ENCODE data around the gene MEOX1. TPM values are rescaled to one million over a fixed set of nuclear protein-coding genes. Genes with fewer than 3 reads are reported as not detected.

MEOX1 gene
- total and polyA plus RNA-seq, 2 of the 13 experiments (the other 11 are each of a cell fraction or from before 2014, with no cell fraction given) = not detected

- TF ChIP-seq ZBTB49 (CRISPR knock-in tag; IDR thresholded peaks at IDR 0.05; ENCODE audit: borderline replicate concordance) (no peak), ZBTB44 (CRISPR knock-in tag; IDR thresholded peaks at IDR 0.05) (no peak)
Observed at GRCh38 chr17:43615330-43616028, 46.2 kb downstream of the MEOX1 start (continued).

- POLR2A ChIA-PET = no interaction called here
- intact Hi-C loops (cut with micrococcal nuclease; ENCODE audit: unreplicated experiment) = no loop called here
Observed at GRCh38 chr17:43614561-43614960, 47.2 kb downstream of the MEOX1 start.

More at GRCh38 chr17:43614561-43614960, 47.2 kb downstream of the MEOX1 start:
- H3K4me3 ChIP-seq (replicated peaks in 1 of 3; ENCODE audit: insufficient read depth in 1 of 3, low read depth in 2 of 3, low read length in 3 of 3) = no peak overlapping the region
- H3K9ac ChIP-seq (ENCODE audit: insufficient read depth, low read depth, low read length) = no peak overlapping the region
- no TSS peak for BruUV-seq (replicated peaks)
- H2AFZ ChIP-seq (ENCODE audit: low read length) = no peak overlapping the region
- ATAC-seq (no peak), FAIRE-seq (no peak), DNase-seq (ENCODE audit: low spot score) (no peak)
- in situ Hi-C loops (cut with HindIII; ENCODE audit: extremely low pct_ligation_motif_present, low pct_unique_long_range_greater_than_20kb) = no loop called here
- no peaks in the 10 kb centered on the region for H4K20me1 ChIP-seq (ENCODE audit: insufficient read depth, low read length)
- peaks cover 41% of the 10 kb centered on the region for H3K4me1 ChIP-seq (ENCODE audit: insufficient read depth, low read length)
- no peak for TF ChIP-seq ZNF724P (CRISPR knock-in tag; IDR thresholded peaks at IDR 0.05; ENCODE audit: borderline replicate concordance)
- TF ChIP-seq HNRNPLL (IDR thresholded peaks at IDR 0.05; ENCODE audit: low read depth, low read length, poor library complexity, severe bottlenecking) = no peak
- TF ChIP-seq ZFP41 (CRISPR knock-in tag; IDR thresholded peaks at IDR 0.05; ENCODE audit: borderline replicate concordance) = no peak
- no peak for TF ChIP-seq GABPA (IDR thresholded peaks at IDR 0.05; ENCODE audit: low read depth, low read length)
- no peak for TF ChIP-seq GABPA (CRISPR knock-in tag; IDR thresholded peaks at IDR 0.05; ENCODE audit: low read depth)
- H3K79me2 ChIP-seq (ENCODE audit: insufficient read depth, low read length) = no peaks in the 10 kb centered on the region
- peaks cover 0 to 8% of the 10 kb centered on the region in 2 experiments; a peak in 1 of 5 replicates for H3K27me3 ChIP-seq (ENCODE audit: control insufficient read depth in 1 of 2, insufficient read depth in 2 of 2, low read length in 2 of 2)
- CTCF ChIA-PET (ENCODE audit: low intra/inter-chr PET ratio, low total read pairs) = no interaction called here
- no peak overlapping the region for H3K27ac ChIP-seq (ENCODE audit: extremely low read length, insufficient read depth, low read length)
- WGBS (ENCODE audit: low lambda C conversion rate) = 63% methylated on average over 5 of the region's 5 CpGs
- no peaks in the 10 kb centered on the region for H3K36me3 ChIP-seq (replicated peaks in 1 of 2; ENCODE audit: control insufficient read depth in 1 of 2, insufficient read depth in 2 of 2, low read length in 2 of 2)
- no peak overlapping the region for H3K4me2 ChIP-seq (ENCODE audit: low read depth, low read length)
- no peaks in the 10 kb centered on the region for H3K9me3 ChIP-seq (ENCODE audit: low read length)
